Neural progenitor cell (in vitro differentiated cells): ENCODE measurements around the gene AFF4.

Source experiments
- EZH2phosphoT487 ChIP-seq: fragments of 200-600 bp; sonication (generic); IDR thresholded peaks from 2 replicates; pipeline ENCODE4 v1.6.1; 2017; ENCODE audit warnings: antibody characterized with exemption
- TF ChIP-seq, protein P1 (sequence below): fragments of 200-600 bp; sonication (generic); IDR thresholded peaks from 2 replicates; pipeline ENCODE4 v1.5.1; 2017; ENCODE audit warnings: antibody characterized with exemption, mild to moderate bottlenecking

DNA sequence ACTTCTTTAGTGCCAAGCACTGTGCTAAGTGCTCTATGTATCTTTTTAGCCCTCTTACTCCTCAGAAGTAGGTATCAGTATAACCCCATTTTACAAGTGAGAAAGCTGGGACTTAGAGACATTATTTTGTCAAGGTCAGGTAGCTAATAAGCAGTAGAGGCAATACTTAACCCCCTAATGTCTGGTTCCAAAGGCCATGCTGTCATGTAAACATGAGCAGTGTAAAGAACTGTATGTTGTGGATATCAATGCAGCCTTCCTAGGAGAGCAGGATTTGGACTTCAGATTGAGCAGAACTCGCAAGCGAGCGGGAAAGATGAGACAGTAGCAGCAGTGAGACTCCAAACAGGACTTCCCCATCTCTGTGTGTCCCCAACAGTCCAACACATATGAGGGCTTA lies 129.4 kb downstream of the AFF4 start:
- TF ChIP-seq, protein P1, sequence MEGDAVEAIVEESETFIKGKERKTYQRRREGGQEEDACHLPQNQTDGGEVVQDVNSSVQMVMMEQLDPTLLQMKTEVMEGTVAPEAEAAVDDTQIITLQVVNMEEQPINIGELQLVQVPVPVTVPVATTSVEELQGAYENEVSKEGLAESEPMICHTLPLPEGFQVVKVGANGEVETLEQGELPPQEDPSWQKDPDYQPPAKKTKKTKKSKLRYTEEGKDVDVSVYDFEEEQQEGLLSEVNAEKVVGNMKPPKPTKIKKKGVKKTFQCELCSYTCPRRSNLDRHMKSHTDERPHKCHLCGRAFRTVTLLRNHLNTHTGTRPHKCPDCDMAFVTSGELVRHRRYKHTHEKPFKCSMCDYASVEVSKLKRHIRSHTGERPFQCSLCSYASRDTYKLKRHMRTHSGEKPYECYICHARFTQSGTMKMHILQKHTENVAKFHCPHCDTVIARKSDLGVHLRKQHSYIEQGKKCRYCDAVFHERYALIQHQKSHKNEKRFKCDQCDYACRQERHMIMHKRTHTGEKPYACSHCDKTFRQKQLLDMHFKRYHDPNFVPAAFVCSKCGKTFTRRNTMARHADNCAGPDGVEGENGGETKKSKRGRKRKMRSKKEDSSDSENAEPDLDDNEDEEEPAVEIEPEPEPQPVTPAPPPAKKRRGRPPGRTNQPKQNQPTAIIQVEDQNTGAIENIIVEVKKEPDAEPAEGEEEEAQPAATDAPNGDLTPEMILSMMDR, result no peak
- no peak for TF ChIP-seq EZH2phosphoT487
